ENCODE measurements around the gene PLVAP.

PLVAP gene

GRCh38 chr19:17359905-17360800 is 17.0 kb downstream of the PLVAP start:
- no peak for TF ChIP-seq SP1 (IDR thresholded peaks at IDR 0.05)
- no peak for TF ChIP-seq ARNT (IDR thresholded peaks at IDR 0.05)
- no peak for TF ChIP-seq ELF4 (IDR thresholded peaks at IDR 0.05)
- no peak for TF ChIP-seq NFRKB (IDR thresholded peaks at IDR 0.05)
- no peak for TF ChIP-seq PKNOX1 (IDR thresholded peaks at IDR 0.05)
- TF ChIP-seq TARDBP (IDR thresholded peaks at IDR 0.05): no peak
- TF ChIP-seq FOXK2 (IDR thresholded peaks at IDR 0.05): no peak
- no peak for TF ChIP-seq SUZ12 (IDR thresholded peaks at IDR 0.05)
- no peak for TF ChIP-seq FOXA1 (IDR thresholded peaks at IDR 0.05)
- TF ChIP-seq LEF1 (IDR thresholded peaks at IDR 0.05; ENCODE audit: borderline replicate concordance): no peak
- no peak for DNase-seq (ENCODE audit: extremely low spot score)
- ChIA-PET POLR2A (no interaction called here), CTCF (interaction anchor here (0.7 kb wide), 1 partner anchor 499 kb away, joined by 5 read pairs; no protein-coding TSS in a partner anchor)

GRCh38 chr19:17358395-17358794 is 18.7 kb downstream of the PLVAP start:
- TF ChIP-seq HDGF (IDR thresholded peaks at IDR 0.05; ENCODE audit: borderline replicate concordance): no peak
- no peak for TF ChIP-seq BHLHE40 (IDR thresholded peaks at IDR 0.05; ENCODE audit: borderline replicate concordance)
- no peak for DNase-seq (ENCODE audit: extremely low spot score)
- CTCF ChIA-PET: no interaction called here
- POLR2A ChIA-PET: no interaction called here

DNA sequence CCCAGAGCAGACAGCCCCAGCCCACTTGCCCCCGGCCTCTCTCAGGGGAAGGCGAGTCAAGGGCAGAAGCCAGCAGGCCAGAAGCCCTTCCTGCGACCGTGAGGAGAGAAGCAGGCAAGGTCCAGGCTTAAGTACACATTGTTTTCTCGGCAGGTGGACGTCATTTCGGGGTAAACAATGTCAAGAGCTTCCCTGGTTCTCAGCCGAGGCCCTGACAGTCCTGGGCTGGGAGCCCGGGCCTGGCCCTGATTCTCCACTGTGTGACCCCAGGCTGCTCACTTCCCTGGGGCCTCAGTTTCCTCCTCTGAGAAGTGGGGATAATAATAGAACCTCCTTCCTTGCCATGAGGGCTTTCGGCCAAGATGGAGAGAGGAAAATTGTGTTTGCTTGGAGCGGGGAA is 19.4 kb downstream of the PLVAP start:
- no peak for TF ChIP-seq CTBP1 (IDR thresholded peaks at IDR 0.05; ENCODE audit: borderline replicate concordance)
- TF ChIP-seq NFRKB (IDR thresholded peaks at IDR 0.05): no peak
- TF ChIP-seq BHLHE40 (IDR thresholded peaks at IDR 0.05; ENCODE audit: borderline replicate concordance): no peak
- no peak for TF ChIP-seq TARDBP (IDR thresholded peaks at IDR 0.05)
- TF ChIP-seq ARNT (IDR thresholded peaks at IDR 0.05): no peak
- no peak for TF ChIP-seq FOXA1 (IDR thresholded peaks at IDR 0.05)
- no peak for TF ChIP-seq LEF1 (IDR thresholded peaks at IDR 0.05; ENCODE audit: borderline replicate concordance)
- no peak for TF ChIP-seq ELF4 (IDR thresholded peaks at IDR 0.05)
- TF ChIP-seq PKNOX1 (IDR thresholded peaks at IDR 0.05): no peak
- no peak for TF ChIP-seq SUZ12 (IDR thresholded peaks at IDR 0.05)
- no peak for TF ChIP-seq FOXM1 (IDR thresholded peaks at IDR 0.05; ENCODE audit: borderline replicate concordance)
- DNase-seq (ENCODE audit: extremely low spot score): no peak
- CTCF ChIA-PET: interaction anchor here (0.7 kb wide), 1 partner anchor 131 kb away, joined by 3 read pairs; no protein-coding TSS in a partner anchor
- POLR2A ChIA-PET: no interaction called here

DNA sequence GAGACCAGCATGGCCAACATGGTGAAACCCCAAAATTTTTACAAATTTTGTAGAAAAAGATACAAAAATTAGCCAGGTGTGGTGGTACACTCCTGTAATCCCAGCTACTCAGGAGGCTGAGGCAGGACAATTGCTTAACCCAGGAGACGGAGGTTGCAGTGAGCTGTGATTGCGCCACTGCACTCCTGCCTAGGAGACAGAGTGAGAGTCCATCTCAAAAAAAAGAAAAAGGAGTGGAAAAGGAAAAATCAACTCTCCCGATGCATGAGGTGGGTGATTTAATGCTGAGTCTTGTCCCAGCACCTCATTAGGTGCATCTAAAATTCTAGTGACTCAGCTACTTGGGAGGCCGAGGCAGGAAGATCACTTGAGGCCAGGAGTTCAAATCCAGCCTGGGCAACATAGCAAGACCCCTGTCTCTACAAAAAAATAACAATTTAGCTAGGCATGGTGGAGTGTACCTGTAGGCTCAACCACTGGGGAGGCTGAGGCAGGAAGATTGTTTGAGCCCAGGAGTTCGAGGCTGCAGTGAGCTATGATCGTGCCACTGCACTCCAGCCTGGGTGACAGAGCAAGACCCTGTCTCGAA is 20.0 kb downstream of the PLVAP start:
- DNase-seq (ENCODE audit: extremely low spot score): no peak
- POLR2A ChIA-PET: no interaction called here
- CTCF ChIA-PET: interaction anchor here (0.7 kb wide), 1 partner anchor 131 kb away, joined by 3 read pairs; no protein-coding TSS in a partner anchor
- no peak for TF ChIP-seq L3MBTL2 (conservative IDR thresholded peaks at IDR 0.05)
- TF ChIP-seq SP1 (IDR thresholded peaks at IDR 0.05): no peak
- TF ChIP-seq TARDBP (IDR thresholded peaks at IDR 0.05): no peak
- no peak for TF ChIP-seq BHLHE40 (IDR thresholded peaks at IDR 0.05; ENCODE audit: borderline replicate concordance)
- TF ChIP-seq ARNT (IDR thresholded peaks at IDR 0.05): no peak
- no peak for TF ChIP-seq CTBP1 (IDR thresholded peaks at IDR 0.05; ENCODE audit: borderline replicate concordance)
- TF ChIP-seq ELF4 (IDR thresholded peaks at IDR 0.05): no peak
- TF ChIP-seq ZNF384 (IDR thresholded peaks at IDR 0.05): no peak

DNA sequence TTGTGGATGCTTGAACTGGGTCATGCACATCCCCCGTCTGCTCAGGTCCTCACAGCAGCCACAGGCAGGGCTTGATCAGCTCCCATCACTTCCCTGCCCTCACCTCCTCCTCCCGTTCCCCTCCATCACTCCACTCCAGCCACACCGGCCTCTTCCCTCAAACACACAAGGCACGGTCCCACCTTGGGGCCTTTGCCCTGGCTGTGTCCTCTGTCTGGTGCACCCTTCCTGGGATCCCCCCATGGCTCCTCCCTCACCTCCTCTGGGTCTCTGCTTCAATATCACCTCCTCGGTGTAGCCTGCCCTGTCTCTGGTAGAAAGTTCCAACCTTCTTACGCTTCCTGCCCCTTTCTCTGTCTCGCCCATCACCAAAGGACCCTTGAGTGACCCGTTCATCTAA is 23.8 kb downstream of the PLVAP start:
- POLR2A ChIA-PET: no interaction called here
- TF ChIP-seq CTBP1 (IDR thresholded peaks at IDR 0.05; ENCODE audit: borderline replicate concordance): no peak
- no peak for TF ChIP-seq FOXA1 (IDR thresholded peaks at IDR 0.05)
- CTCF ChIA-PET: no interaction called here
- DNase-seq (ENCODE audit: extremely low spot score): no peak

DNA sequence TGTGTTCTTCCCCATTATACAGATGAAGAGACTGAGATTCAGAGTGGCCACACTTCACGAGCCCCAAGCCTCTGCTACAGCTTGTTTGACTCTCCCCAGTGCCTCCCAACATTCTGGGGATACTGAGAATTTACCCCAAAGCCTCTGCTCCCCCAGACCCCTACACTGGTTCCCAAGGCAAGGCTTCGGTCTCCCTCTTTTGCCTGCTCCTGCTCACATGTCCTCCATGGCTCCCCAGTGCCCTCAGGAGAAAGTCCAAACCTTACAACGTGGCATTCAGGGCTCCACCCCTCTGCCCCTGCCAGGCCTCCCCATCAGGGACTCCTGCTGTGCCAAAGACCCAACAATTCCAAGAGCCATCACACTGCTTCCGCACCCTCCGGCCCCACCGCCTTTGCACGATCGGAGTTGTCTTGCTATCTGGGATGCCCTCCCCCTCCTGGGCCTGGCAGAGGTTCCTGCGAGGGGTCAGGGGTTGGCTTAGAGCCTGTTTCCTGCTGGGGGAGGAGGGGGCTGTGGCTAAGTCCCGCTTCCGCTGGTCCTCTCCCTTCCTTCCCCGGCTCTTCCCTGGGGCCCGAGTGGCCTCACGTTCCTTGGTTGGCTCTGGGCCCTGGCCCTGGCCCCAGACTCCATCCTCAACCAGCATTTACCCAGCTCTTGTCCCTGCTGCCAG is 24.4 kb downstream of the PLVAP start:
- no peak for DNase-seq (ENCODE audit: extremely low spot score)
- no peak for TF ChIP-seq LEF1 (IDR thresholded peaks at IDR 0.05; ENCODE audit: borderline replicate concordance)
- no peak for TF ChIP-seq SUZ12 (IDR thresholded peaks at IDR 0.05)
- TF ChIP-seq FOXA1 (IDR thresholded peaks at IDR 0.05): no peak
- TF ChIP-seq ELF4 (IDR thresholded peaks at IDR 0.05): no peak
- TF ChIP-seq CTBP1 (IDR thresholded peaks at IDR 0.05; ENCODE audit: borderline replicate concordance): no peak
- no peak for TF ChIP-seq L3MBTL2 (conservative IDR thresholded peaks at IDR 0.05)
- TF ChIP-seq ZNF384 (IDR thresholded peaks at IDR 0.05): no peak
- TF ChIP-seq SP1 (IDR thresholded peaks at IDR 0.05): no peak
- TF ChIP-seq ARNT (IDR thresholded peaks at IDR 0.05): no peak
- no peak for TF ChIP-seq NFRKB (IDR thresholded peaks at IDR 0.05)
- no peak for TF ChIP-seq BHLHE40 (IDR thresholded peaks at IDR 0.05; ENCODE audit: borderline replicate concordance)
- no peak for TF ChIP-seq HDGF (IDR thresholded peaks at IDR 0.05; ENCODE audit: borderline replicate concordance)
- TF ChIP-seq PKNOX1 (IDR thresholded peaks at IDR 0.05): no peak
- TF ChIP-seq FOXK2 (IDR thresholded peaks at IDR 0.05): no peak
- TF ChIP-seq FOXM1 (IDR thresholded peaks at IDR 0.05; ENCODE audit: borderline replicate concordance): no peak
- TF ChIP-seq TARDBP (IDR thresholded peaks at IDR 0.05): no peak
- ChIA-PET CTCF (no interaction called here), POLR2A (no interaction called here)

Measured in HEK293T (cell line).